Iris pigment epithelial cell (primary cell): ENCODE measurements around the gene BLNK.
"Not testable (repeated sequence)": the region's sequence is repeated elsewhere in the genome, so short reads cannot be mapped to it uniquely, and the experiment has no call there.

Source experiments
- DNase-seq: peaks from one replicate; pipeline ENCODE4 v3.0.0-alpha.2; 2011; ENCODE audit warnings: low read depth

Gene BLNK

DNA sequence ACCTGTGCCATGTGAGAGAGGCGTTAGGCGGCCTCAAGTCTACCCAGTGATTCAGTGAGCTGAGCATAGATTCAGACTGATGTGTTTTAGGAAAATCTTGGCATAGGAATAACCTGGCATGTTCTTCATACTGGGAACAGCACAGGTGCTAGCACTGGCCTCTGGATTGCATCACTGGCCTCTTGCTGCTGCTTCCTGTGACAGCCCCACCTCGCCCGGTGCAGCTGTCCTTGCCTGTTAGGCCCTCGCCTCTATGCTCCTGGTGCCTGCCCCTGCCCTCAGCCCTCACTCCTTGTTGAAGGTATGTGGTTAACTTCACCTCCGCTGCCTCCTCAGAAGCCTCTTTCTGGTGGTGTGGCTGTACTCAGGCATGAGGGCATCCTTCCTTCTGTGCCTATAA is 46.2 kb downstream of the BLNK start:
- no peak for DNase-seq

DNA sequence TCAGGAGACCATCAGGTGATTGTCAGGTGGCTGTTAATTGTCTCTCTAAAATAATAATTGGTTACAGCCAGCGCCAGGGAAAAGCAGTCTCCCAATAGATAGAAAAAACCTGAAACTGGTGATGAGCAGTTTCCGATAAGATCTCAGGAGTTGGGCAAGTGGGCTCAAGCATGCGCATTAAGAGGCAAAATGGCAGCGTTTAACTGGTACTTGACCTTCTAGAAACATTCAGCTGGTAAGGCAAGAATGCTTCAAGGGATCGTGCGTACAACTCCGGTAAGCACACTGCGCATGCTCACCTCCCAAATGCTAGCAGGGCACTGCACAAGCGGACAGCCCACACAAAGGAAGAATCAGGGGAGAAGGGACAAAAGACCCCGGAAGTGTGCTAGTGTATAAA is 48.5 kb downstream of the BLNK start:
- no peak for DNase-seq

DNA sequence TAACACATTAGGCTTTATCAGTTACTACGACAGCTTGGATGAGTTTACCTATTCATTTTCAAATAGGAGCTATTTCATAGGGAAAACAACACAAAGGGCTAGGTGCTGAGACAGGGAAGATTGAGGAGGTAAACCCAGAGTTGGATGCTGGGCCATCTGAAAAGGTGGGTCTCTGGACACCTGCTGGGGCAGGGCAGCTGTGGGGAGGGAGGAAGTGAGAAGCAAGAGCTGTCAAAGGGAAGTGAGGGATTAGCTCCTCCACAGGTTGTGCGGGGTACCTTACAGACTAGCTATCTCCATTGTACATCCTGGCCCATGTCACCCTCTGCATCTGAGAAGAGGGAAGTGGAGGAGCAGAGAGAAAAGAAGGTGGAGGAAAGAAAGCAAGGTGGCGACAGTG is 48.9 kb downstream of the BLNK start:
- DNase-seq: no peak

DNA sequence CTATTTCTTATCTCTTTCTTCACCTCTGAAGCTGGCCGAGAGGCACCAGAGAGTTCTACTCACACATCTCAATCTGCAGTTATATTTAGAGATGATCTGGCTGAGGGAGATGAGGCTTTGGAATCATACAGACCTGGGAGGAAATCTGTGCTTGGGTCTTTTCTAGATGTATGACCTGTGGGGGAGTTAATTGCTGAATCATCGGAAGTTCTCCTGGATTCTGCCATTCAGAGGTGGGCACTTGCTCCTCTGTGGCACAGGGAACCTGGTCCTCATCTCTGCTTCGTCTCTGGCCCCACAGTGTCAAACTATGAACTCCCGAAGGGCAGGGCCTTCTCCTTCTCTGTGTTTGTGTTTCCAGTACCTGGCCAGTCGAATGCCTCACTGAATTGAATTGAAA is 52.5 kb downstream of the BLNK start:
- no peak for DNase-seq

DNA sequence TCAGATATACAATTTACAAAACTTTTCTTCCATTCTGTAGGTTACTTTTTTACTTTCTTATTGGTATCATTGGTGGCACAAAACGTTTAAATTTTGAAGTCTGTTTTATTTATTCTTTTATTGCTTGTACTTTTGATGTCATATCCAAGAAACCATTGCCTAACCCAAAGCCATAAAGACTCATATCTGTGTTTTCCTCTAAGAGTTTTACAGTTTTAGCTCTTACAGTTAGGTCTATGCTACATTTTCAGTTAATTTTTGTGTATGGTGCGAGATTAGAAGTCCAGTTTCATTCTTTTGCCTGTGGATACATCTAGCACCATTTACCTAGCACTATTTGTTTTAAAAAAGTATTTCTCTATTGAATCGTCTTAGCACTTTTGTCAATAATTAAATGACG is 53.7 kb downstream of the BLNK start:
- DNase-seq: no peak

DNA sequence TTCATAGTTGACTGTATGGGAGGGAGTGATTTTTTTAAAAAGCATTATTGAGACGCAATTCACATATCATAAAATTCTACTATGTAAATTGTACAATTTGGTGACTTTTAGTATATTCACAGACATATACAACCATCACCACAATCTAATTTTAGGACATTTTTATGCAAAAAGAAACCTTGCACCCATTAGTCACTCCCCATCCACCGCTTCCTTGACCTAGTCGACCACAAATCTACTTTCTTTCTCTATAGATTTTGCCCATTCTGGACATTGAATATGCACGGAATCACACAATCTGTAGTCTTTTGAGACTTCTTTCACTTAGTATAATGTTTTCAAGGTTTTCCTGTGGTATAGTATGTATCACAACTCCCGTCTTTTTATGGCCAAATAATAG is 54.6 kb downstream of the BLNK start:
- no peak for DNase-seq

DNA sequence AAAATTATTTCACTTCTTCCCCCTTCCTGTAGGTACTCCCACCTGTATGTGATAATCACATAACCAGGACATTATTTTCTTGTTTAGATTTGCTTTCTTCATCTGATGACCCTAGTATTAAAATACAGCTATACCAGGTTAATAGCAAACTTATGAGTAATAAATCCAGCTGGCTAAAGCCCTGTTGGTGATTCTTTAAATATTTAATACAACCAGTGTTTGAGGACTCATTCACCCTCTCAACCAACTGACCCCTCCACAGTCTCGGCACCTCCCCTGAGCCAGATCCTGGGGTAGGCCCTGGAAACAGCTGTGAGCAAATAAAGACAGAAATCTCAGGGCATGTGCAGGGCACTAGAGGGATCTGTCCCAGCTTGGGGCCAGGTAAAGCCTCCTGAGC is 58.5 kb downstream of the BLNK start:
- DNase-seq: no peak

DNA sequence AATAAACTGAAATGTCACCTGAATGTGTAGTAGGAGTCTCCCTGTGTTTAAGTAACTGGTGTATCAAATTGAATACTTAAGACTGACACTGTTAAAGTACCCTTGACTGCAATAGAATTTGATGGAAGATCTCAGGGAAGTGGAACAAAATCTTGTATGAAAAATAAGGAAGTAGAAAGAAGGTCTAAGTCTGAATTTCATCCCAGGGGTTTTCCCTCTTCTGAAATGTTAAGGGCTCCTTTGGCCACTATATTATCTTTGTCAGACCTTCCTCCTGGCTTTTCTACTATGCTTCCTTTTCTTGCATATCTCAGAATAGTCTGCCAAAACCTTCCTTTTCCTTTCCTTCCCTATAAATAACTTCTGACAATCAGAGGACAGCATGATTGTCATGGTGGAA is 59.6 kb downstream of the BLNK start:
- DNase-seq: no peak

DNA sequence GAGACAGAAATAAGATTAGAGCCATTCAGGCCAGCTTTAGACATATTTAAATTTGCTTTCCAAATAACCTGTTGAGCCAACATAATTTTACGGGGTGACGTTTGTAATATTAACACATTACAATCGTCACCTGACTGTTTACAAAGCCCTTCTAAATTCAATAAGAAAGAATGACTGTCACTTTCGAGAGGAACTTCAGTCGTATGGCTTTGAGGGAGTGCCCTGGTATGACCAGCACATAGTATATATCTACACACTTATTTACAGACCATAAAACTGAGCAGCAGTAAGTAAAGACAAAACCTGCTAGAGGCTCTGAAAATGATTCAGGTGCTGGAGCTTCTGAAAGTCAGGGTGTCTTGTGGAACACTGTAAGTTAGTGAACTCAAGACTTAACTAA is 62.4 kb downstream of the BLNK start:
- DNase-seq: no peak

DNA sequence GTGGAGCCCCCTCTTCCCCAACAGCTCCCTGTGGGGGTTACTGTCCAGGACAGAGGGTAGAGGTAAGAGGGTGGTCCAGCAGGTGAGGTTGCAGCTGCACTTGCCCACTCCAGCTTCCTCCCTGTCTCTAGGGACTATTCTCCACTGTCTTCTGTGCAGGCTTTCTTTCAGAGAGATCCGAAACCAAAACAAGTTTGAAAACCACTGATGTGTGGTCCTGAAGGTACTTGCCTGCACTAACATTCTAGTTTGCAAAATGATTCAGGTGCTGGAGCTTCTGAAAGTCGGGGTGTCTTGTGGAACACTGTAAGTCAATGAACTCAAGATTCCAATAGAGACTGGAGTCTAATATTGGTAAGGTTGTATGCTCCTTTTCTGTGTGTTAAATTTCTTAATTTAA is 63.1 kb downstream of the BLNK start:
- DNase-seq: no peak

DNA sequence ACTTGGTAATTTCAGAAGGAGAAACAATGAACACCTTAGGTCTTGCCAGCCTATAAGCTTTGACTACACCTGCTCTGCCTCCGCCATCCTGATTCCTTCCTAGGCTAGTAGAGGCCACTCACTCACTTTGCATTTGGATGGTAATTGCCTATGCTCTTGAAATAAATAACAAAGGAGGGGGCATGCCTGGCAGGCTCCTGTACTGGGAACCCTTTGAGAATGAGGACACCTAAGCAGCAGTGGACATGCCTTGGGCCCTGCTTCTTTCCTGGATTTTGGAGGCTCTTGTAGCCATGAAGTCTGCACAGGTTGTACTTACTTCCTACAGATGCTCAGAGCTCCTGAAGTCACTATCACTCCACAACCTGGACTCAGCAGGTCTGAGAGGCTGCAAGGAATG is 65.8 kb downstream of the BLNK start:
- no peak for DNase-seq

DNA sequence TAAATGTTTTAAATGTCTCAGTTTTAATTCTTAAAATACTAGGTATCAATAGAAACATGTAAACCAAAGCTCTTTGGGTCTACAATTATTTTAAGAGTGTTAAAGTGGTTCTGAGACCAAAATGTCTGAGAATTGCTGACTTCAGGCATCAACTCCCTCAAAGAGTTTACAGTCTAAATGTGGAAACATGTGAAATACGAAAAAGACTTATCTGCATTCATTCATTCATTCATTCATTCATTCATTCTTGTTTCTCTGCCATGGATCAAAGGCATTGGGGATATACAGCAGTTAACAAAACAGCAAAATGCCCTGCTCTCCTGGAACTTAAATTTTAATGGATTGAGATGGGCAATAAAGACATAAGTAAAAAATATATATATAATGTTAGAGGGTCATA is 69.8 kb downstream of the BLNK start:
- no peak for DNase-seq

DNA sequence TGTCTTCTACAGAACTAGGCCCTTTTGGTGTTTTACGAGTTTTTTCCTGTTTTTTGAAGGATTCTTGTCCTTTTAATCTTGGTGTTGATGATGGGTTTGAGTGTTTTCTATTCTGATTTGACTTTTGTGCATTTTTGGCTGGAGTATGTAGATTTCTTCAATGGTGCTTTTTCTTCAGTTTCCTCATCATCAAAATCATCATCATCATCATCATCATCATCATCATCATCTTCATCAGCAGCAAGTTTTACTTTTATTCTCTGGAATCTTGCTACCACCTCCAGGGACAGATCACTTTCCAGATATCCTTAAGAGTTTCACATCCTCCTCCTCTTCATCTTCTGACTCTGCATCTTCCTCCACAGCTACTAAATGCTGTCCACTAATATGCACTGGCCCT is 81.9 kb downstream of the BLNK start:
- DNase-seq: not testable (repeated sequence)

DNA sequence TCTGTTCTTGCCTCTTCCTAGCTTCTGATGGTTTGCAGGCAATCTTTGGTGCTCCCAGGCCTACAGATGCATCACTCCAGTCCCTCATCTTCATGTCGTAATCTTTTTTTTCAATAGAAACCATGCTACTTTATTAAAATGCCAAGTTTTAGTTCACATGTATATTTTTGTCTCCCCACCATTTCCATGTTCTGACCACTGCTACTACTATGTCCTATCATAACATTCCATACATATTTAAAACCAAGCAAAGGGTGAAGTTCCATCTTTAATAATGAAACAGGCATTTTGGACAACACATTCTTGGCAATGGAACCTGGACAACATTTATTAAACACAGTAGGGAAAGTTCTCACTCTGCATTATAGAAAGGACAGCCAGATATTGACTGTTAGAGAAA is 82.5 kb downstream of the BLNK start:
- DNase-seq: peak; percentile 36

DNA sequence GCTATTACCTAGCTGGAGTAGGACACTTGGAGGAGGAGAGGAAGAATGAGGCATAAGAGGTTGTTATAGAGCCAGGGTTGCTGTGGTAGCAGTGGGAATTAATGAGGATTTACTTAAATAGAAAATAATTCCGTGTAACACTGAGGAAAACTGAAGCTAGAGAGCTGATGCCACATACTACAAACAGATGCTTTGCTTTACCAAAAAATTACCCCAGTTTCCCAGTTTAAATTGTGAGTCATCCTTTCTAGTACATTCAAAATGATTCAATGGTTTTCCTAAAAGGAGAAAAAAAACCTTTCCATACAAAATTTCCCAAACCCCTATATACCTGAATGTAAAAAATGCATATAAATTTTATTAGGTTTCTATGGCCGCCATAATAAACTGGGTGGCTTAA is 82.9 kb downstream of the BLNK start:
- DNase-seq: no peak

DNA sequence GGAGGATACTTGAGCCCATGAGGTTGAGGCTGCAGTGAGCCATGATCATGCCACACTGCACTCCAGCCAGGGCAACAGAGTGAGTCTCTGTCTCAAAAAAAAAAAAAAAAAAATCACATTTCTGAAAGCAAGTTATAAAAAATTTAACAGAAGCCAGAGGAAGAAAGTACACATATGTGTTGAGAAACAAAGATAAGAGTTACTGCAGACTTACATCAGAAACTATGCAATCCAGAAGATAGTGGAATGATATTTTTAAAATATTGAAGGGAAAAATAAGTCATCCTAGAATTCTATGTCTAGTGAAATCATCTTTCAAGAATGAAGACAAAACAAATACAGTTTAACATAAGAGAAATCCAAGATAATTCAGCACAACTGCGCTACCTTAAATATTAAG is 94.4 kb downstream of the BLNK start:
- no peak for DNase-seq

DNA sequence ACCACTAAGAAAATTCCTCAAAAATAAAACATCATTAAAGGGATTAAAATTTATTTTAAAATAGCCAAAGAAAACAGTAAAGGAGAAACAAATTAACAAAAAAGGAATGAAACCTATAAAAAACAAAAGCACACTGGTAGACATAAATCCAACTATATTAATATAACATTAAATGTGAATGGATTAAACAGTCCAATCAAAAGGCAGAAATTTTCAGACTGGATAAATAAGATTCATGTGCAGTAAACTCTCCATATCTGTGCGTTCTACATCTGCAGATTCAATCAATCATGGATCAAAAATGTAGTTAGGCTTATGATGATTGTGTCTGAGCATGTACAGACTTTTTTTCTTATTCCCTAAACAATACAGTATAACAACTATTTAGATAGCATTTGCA is 98.7 kb downstream of the BLNK start:
- DNase-seq: no peak

DNA sequence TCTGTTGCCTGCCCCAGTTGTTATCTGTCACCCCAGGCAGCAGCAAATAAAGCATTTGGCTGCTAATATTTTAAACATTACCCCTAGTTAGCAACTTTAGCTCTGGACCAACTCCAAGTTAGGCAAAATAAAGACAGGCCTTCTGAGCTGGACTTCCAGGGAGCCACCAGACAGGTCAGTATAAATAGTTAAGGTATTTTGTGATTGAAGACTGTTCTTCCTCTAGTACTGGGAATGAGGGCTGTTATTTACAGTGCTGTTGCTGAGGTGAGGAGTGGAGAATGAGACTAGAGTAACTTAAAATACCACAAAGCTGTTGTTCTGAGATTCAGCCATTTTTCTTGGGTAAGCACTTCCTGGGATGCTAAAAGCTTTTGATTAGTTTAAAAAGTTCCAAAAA is 101.1 kb downstream of the BLNK start:
- no peak for DNase-seq

DNA sequence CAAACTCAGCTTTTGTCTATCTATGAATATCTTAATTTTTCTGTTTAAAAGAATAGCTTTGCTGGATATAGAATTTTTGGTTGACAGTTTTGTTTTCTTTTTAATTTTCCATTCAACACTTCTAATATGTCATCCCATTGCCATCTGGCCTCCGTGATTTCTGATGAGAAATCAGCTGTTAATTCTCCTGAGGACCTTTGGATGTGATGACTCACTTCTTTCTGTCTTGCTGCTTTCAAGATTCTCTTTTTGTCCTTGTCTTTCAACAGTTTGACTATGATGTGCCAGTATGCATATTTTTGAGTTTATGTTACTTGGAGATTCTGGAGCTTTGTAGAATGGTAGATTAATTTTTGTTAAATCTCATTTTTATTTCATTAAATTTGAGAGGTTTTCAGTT is 102.8 kb downstream of the BLNK start:
- no peak for DNase-seq

DNA sequence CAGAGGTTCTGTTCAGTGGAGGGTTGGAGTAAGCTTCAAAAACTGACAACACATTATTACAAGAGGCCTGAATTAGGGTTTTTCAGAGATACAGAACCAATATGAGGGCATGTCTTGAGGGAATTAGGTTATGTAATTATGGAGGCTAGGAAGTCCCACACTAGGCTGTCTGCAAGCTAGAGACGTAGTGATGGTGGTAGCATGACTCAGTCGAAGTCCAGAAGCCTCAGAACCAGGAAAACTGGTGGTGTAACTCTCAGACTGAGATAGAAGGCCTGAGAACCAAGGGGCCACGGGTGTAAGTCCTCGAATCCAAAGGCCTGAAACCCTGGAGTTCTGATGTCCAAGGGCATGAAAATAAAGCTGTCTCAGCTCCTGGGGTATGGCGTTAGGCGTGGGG is 105.6 kb downstream of the BLNK start:
- no peak for DNase-seq

DNA sequence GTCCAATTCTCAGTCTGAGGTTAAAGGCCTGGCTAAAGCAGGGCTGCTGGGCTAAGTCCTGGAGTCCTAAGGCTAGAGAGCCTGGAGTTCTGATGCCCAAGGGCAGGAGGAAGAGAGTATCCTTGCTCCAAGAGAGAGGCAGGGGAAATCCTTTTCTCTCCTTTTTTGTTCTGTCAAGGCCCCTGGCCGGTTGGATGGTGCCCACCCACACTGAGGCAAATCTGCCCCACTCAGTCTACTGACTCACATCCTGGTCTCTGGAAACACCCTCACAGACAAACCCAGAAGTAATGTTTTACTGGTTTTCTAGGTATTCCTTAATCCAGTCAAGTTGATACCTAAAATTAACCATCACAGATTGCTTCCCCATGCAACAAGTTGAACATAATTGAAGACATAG is 118.3 kb downstream of the BLNK start:
- DNase-seq: peak; percentile 14

DNA sequence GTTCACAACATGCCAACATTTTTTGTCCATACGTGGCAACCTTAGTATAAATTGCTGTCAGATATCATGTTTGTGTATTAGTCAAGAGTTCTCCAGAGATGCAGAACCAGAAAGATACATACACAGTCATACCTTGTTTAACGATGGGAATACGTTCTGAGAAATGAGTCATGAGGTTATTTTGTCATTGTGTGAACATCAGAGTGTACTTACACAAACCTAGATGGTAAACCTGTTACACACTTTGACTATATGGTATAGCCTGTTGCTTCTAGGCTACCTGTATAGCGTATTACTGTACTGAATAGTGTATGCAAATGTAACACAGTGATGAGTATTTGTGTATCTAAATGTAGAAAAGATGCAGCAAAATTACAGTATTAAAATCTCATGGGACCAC is 118.9 kb downstream of the BLNK start:
- no peak for DNase-seq
